GM23338 (cell line): ENCODE results near the gene SLC12A5. TPM values are rescaled to one million over a fixed set of nuclear protein-coding genes. Genes with fewer than 3 reads are reported as not detected.

Source experiments
- ATAC-seq: fragments of 200-7000 bp; cut with Tn5 transposase; 3 replicates; pipeline ENCODE4 v1.9.1; 2020
- DNase-seq: peaks from one replicate; pipeline ENCODE4 v3.0.0-alpha.2; 2015; ENCODE audit warnings: low spot score
- H2AFZ ChIP-seq: fragments of 200-600 bp; sonication (generic); 2 replicates; pipeline ENCODE4 v1.8.0; 2016; ENCODE audit warnings: antibody characterized with exemption, mild to moderate bottlenecking, moderate library complexity
- H3F3A ChIP-seq: fragments of 200-600 bp; sonication (generic); replicated peaks from 2 replicates; pipeline ENCODE4 v1.8.0; 2017; ENCODE audit warnings: antibody characterized with exemption, mixed run types, low read depth
- H3K27ac ChIP-seq: fragments of 200-600 bp; sonication (generic); 2 replicates; pipeline ENCODE4 v1.6.1; 2016; ENCODE audit warnings: low read depth
- H3K27me3 ChIP-seq: fragments of 200-600 bp; sonication (generic); 2 replicates; pipeline ENCODE4 v1.8.0; 2016; ENCODE audit warnings: mild to moderate bottlenecking, mixed run types, moderate library complexity; ENCODE audit not compliant: insufficient read depth
- H3K36me3 ChIP-seq: fragments of 200-600 bp; sonication (generic); 2 replicates; pipeline ENCODE4 v1.8.0; 2016; ENCODE audit warnings: mild to moderate bottlenecking; ENCODE audit not compliant: insufficient read depth
- H3K4me1 ChIP-seq: fragments of 200-600 bp; sonication (generic); 2 replicates; pipeline ENCODE4 v1.8.0; 2016; ENCODE audit warnings: mild to moderate bottlenecking, moderate library complexity; ENCODE audit not compliant: insufficient read depth
- H3K4me2 ChIP-seq: fragments of 200-600 bp; sonication (generic); 2 replicates; pipeline ENCODE4 v1.7.1; 2017; ENCODE audit warnings: mixed run types
- H3K4me3 ChIP-seq: fragments of 200-600 bp; sonication (generic); 2 replicates; pipeline ENCODE4 v1.6.1; 2016; ENCODE audit warnings: mixed run types
- H3K79me2 ChIP-seq: fragments of 200-600 bp; sonication (generic); replicated peaks from 2 replicates; pipeline ENCODE4 v1.8.0; 2017; ENCODE audit warnings: mild to moderate bottlenecking; ENCODE audit not compliant: insufficient read depth
- H3K9me2 ChIP-seq: fragments of 200-600 bp; sonication (generic); 2 replicates; pipeline ENCODE4 v1.8.0; 2017; ENCODE audit not compliant: insufficient read depth
- H4K20me1 ChIP-seq: fragments of 200-600 bp; sonication (generic); replicated peaks from 2 replicates; pipeline ENCODE4 v1.8.0; 2017; ENCODE audit warnings: mild to moderate bottlenecking; ENCODE audit not compliant: insufficient read depth
- H3K27ac Mint-ChIP-seq: 2 replicates; pipeline ENCODE4 v1.8.0; 2020; ENCODE audit warnings: inconsistent platforms, mild to moderate bottlenecking, moderate library complexity, mixed read lengths
- H3K27me3 Mint-ChIP-seq: 3 replicates; pipeline ENCODE4 v1.8.0; 2022; ENCODE audit warnings: low read depth, mild to moderate bottlenecking, moderate library complexity, mixed read lengths, inconsistent platforms; ENCODE audit not compliant: insufficient read depth, poor library complexity
- H3K36me3 Mint-ChIP-seq: 3 replicates; pipeline ENCODE4 v1.8.0; 2021; ENCODE audit warnings: low read depth, mild to moderate bottlenecking, inconsistent platforms, moderate library complexity, mixed read lengths
- H3K4me1 Mint-ChIP-seq: 3 replicates; pipeline ENCODE4 v1.8.0; 2020; ENCODE audit warnings: mild to moderate bottlenecking, inconsistent platforms, mixed read lengths
- H3K4me3 Mint-ChIP-seq: 3 replicates; pipeline ENCODE4 v1.8.0; 2021; ENCODE audit warnings: moderate library complexity, mild to moderate bottlenecking, inconsistent platforms, mixed read lengths
- H3K9me3 Mint-ChIP-seq: 3 replicates; pipeline ENCODE4 v1.8.0; 2020; ENCODE audit warnings: moderate library complexity, mild to moderate bottlenecking, inconsistent platforms, mixed read lengths
- CREB1 ChIP-seq: fragments of 250-450 bp; sonication (Bioruptor Pico); IDR thresholded peaks from 2 replicates; pipeline ENCODE4 v1.5.0; 2020; ENCODE audit warnings: low read depth, mild to moderate bottlenecking, moderate library complexity
- CTCF ChIP-seq, 2 experiments: fragments of 200-600 bp in 1 of 2; sonication (generic) in 1 of 2; conservative IDR thresholded peaks; 2 replicates each; pipeline versions ENCODE4 v1.5.1 to v1.6.1; 2016 to 2017; ENCODE audit warnings: antibody characterized with exemption in 2 of 2, low read depth in 2 of 2, mild to moderate bottlenecking in 2 of 2, moderate library complexity in 1 of 2
- EZH2 ChIP-seq: fragments of 200-600 bp; sonication (generic); IDR thresholded peaks from one replicate; pipeline ENCODE4 v1.8.0; 2017; ENCODE audit warnings: antibody characterized with exemption, mild to moderate bottlenecking, low read depth; ENCODE audit not compliant: unreplicated experiment
- JUNB ChIP-seq: IDR thresholded peaks from one replicate; pipeline ENCODE4 v1.6.1; 2016; ENCODE audit warnings: antibody characterized with exemption; ENCODE audit not compliant: unreplicated experiment
- NANOG ChIP-seq: IDR thresholded peaks from 2 replicates; pipeline ENCODE4 v1.6.1; 2016; ENCODE audit warnings: antibody characterized with exemption, borderline replicate concordance
- REST ChIP-seq: IDR thresholded peaks from one replicate; pipeline ENCODE4 v1.6.1; 2018; ENCODE audit warnings: antibody characterized with exemption; ENCODE audit not compliant: unreplicated experiment
- STAT1 ChIP-seq: IDR thresholded peaks from one replicate; pipeline ENCODE4 v1.6.1; 2016; ENCODE audit warnings: antibody characterized with exemption; ENCODE audit not compliant: unreplicated experiment
- ZNF114 ChIP-seq: fragments of 250-450 bp; sonication (Bioruptor Pico); IDR thresholded peaks from 2 replicates; pipeline ENCODE4 v1.5.0; 2020; ENCODE audit warnings: mild to moderate bottlenecking, moderate library complexity
- ZNF331 ChIP-seq: fragments of 250-450 bp; sonication (Bioruptor Pico); IDR thresholded peaks from 2 replicates; pipeline ENCODE4 v1.5.0; 2020; ENCODE audit warnings: low read depth, mild to moderate bottlenecking, moderate library complexity
- polyA plus RNA-seq: library from polyadenylated mRNA; unstranded; fragments of >200 nt; fragmentation: Nextera tagmentation; extraction: Ambion mirVana; gene quantifications from 2 replicates; pipeline ENCODE4 v1.2.1, GENCODE V29; 2016
- total RNA-seq: library from RNA; depleted of rRNA; stranded (reverse); fragments of >200 nt; shearing (Covaris generic); gene quantifications from 2 replicates; pipeline ENCODE4 v1.2.3, GENCODE V29; 2014
- TF ChIP-seq, protein P1 (sequence below): fragments of 250-450 bp; sonication (Bioruptor Pico); IDR thresholded peaks from 2 replicates; pipeline ENCODE4 v1.5.0; 2020; ENCODE audit warnings: mild to moderate bottlenecking, moderate library complexity
- TF ChIP-seq, protein P2 (sequence below): IDR thresholded peaks from 2 replicates; pipeline ENCODE4 v1.6.1; 2016; ENCODE audit warnings: antibody characterized with exemption

The SLC12A5 gene
- total and polyA plus RNA-seq, 2 experiments from 2014 or later = 3.5 to 8.4 TPM

GRCh38 chr20:46100988-46101387, 72.0 kb downstream of the SLC12A5 start (continued):
- TF ChIP-seq, protein P1, sequence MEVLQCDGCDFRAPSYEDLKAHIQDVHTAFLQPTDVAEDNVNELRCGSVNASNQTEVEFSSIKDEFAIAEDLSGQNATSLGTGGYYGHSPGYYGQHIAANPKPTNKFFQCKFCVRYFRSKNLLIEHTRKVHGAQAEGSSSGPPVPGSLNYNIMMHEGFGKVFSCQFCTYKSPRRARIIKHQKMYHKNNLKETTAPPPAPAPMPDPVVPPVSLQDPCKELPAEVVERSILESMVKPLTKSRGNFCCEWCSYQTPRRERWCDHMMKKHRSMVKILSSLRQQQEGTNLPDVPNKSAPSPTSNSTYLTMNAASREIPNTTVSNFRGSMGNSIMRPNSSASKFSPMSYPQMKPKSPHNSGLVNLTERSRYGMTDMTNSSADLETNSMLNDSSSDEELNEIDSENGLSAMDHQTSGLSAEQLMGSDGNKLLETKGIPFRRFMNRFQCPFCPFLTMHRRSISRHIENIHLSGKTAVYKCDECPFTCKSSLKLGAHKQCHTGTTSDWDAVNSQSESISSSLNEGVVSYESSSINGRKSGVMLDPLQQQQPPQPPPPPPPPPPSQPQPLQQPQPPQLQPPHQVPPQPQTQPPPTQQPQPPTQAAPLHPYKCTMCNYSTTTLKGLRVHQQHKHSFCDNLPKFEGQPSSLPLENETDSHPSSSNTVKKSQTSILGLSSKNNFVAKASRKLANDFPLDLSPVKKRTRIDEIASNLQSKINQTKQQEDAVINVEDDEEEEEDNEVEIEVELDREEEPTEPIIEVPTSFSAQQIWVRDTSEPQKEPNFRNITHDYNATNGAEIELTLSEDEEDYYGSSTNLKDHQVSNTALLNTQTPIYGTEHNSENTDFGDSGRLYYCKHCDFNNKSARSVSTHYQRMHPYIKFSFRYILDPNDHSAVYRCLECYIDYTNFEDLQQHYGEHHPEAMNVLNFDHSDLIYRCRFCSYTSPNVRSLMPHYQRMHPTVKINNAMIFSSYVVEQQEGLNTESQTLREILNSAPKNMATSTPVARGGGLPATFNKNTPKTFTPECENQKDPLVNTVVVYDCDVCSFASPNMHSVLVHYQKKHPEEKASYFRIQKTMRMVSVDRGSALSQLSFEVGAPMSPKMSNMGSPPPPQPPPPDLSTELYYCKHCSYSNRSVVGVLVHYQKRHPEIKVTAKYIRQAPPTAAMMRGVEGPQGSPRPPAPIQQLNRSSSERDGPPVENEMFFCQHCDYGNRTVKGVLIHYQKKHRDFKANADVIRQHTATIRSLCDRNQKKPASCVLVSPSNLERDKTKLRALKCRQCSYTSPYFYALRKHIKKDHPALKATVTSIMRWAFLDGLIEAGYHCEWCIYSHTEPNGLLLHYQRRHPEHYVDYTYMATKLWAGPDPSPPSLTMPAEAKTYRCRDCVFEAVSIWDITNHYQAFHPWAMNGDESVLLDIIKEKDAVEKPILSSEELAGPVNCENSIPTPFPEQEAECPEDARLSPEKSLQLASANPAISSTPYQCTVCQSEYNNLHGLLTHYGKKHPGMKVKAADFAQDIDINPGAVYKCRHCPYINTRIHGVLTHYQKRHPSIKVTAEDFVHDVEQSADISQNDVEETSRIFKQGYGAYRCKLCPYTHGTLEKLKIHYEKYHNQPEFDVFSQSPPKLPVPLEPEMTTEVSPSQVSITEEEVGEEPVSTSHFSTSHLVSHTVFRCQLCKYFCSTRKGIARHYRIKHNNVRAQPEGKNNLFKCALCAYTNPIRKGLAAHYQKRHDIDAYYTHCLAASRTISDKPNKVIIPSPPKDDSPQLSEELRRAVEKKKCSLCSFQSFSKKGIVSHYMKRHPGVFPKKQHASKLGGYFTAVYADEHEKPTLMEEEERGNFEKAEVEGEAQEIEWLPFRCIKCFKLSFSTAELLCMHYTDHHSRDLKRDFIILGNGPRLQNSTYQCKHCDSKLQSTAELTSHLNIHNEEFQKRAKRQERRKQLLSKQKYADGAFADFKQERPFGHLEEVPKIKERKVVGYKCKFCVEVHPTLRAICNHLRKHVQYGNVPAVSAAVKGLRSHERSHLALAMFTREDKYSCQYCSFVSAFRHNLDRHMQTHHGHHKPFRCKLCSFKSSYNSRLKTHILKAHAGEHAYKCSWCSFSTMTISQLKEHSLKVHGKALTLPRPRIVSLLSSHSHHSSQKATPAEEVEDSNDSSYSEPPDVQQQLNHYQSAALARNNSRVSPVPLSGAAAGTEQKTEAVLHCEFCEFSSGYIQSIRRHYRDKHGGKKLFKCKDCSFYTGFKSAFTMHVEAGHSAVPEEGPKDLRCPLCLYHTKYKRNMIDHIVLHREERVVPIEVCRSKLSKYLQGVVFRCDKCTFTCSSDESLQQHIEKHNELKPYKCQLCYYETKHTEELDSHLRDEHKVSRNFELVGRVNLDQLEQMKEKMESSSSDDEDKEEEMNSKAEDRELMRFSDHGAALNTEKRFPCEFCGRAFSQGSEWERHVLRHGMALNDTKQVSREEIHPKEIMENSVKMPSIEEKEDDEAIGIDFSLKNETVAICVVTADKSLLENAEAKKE = no peak

DNA sequence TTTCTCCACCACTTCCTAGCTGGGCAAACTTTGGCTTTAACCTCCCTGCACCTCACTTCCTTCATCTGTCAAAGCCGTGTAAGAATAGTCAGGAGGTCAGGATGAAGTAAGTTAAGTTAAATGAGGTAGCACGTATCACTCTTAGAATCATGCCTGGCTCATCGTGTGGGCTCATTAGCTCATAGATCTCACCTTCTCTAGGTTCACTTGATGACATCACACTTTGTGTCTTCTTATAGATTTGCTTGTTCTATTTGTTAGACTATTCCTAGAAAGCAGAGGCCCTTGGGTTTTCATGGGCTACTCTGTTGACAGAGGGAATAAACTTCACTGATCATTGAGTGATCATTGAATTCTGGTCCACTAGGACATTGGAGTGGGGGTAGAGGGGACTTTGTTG, 72.9 kb downstream of the SLC12A5 start:
- Mint-ChIP-seq H3K9me3 (peaks cover 5% of the 10 kb centered on the region), H3K4me1 (peaks cover 3% of the 10 kb centered on the region; the same call in 2 of the 3 replicates), H3K27ac (no peak overlapping the region), H3K27me3 (peaks cover 14% of the 10 kb centered on the region), H3K4me3 (no peak overlapping the region), H3K36me3 (no peaks in the 10 kb centered on the region)
- ATAC-seq (no peak), DNase-seq (no peak)
- Histone ChIP-seq H2AFZ (no peak overlapping the region), H3K27ac (no peak overlapping the region), H3K4me3 (no peak overlapping the region), H3K9me2 (0 out of 2 replicates have a peak, but pooled peaks cover 4% of the 10 kb centered on the region), H3F3A (0 out of 2 replicates have a peak, but pooled peaks cover 6% of the 10 kb centered on the region), H3K27me3 (peaks cover 25% of the 10 kb centered on the region), H3K4me2 (no peak overlapping the region), H4K20me1 (no peaks in the 10 kb centered on the region), H3K4me1 (no peaks in the 10 kb centered on the region), H3K79me2 (no peaks in the 10 kb centered on the region), H3K36me3 (no peaks in the 10 kb centered on the region)
- TF ChIP-seq REST (no peak), ZNF331 (CRISPR knock-in tag) (no peak), ZNF114 (CRISPR knock-in tag) (no peak), CTCF (conservative IDR thresholded peaks at IDR 0.05; ENCODE audit: low read depth in 2 of 2) (no peak), EZH2 (no peak), STAT1 (no peak), JUNB (no peak), CREB1 (CRISPR knock-in tag) (no peak), NANOG (no peak)
- TF ChIP-seq, protein P2, sequence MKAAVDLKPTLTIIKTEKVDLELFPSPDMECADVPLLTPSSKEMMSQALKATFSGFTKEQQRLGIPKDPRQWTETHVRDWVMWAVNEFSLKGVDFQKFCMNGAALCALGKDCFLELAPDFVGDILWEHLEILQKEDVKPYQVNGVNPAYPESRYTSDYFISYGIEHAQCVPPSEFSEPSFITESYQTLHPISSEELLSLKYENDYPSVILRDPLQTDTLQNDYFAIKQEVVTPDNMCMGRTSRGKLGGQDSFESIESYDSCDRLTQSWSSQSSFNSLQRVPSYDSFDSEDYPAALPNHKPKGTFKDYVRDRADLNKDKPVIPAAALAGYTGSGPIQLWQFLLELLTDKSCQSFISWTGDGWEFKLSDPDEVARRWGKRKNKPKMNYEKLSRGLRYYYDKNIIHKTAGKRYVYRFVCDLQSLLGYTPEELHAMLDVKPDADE = no peak
